ENCODE data around the gene SSNA1.

Gene SSNA1

GRCh38 chr9:137184881-137185660 is 3.4 kb upstream of the SSNA1 start:
- DNase-seq, result no peak

- DNase-seq, result no peak
Observed at GRCh38 chr9:137185921-137186320, 2.6 kb upstream of the SSNA1 start.

- no peak for DNase-seq
Observed at GRCh38 chr9:137186385-137186784, 2.1 kb upstream of the SSNA1 start.

GRCh38 chr9:137187386-137187785 is 1.1 kb upstream of the SSNA1 start:
- DNase-seq, result no peak

GRCh38 chr9:137188086-137188489 is 388 bp upstream of the SSNA1 start:
- DNase-seq, result no peak

GRCh38 chr9:137189297-137190295 is 1.1 kb downstream of the SSNA1 start:
- DNase-seq, result no peak

GRCh38 chr9:137190315-137190856 is 1.9 kb downstream of the SSNA1 start:
- no peak for DNase-seq

- DNase-seq, result no peak
Observed at GRCh38 chr9:137191245-137191644, 2.8 kb downstream of the SSNA1 start.

- no peak for DNase-seq
Observed at GRCh38 chr9:137191691-137192447, 3.4 kb downstream of the SSNA1 start.

- no peak for DNase-seq
Observed at GRCh38 chr9:137192448-137192780, 3.9 kb downstream of the SSNA1 start.

- DNase-seq, result no peak
Observed at GRCh38 chr9:137192859-137193258, 4.4 kb downstream of the SSNA1 start.

- DNase-seq, result no peak
Observed at GRCh38 chr9:137193771-137194170, 5.3 kb downstream of the SSNA1 start.

- DNase-seq, result no peak
Observed at GRCh38 chr9:137194388-137194787, 5.9 kb downstream of the SSNA1 start.

- DNase-seq, result peak in 1 of 2 experiments; percentile 40
Observed at GRCh38 chr9:137194909-137195308, 6.4 kb downstream of the SSNA1 start.

GRCh38 chr9:137195525-137196220 is 7.2 kb downstream of the SSNA1 start:
- peak; percentile 85 to 95 for DNase-seq

- no peak for DNase-seq
Observed at GRCh38 chr9:137198051-137198901, 9.8 kb downstream of the SSNA1 start.

GRCh38 chr9:137198902-137199283 is 10.4 kb downstream of the SSNA1 start:
- DNase-seq, result no peak

GRCh38 chr9:137199411-137200121 is 11.1 kb downstream of the SSNA1 start:
- DNase-seq, result peak in 1 of 2 experiments; percentile 18

GRCh38 chr9:137200311-137201204 is 12.1 kb downstream of the SSNA1 start, which contains the start of gene TPRN:
Gene TPRN (minus strand): TSS chr9:137200741. CDS start chr9:137200711, 30 bp downstream.
- DNase-seq, result peak; percentile 94 to 99

Data from NCI-H526 (cell line).